Vagina (tissue), 2 donors: Measurements from ENCODE around the gene GRM4.

Experiments
- CTCF ChIP-seq, 3 experiments: fragments of 450-650 bp in 2 of 3; fragments of 200-600 bp in 1 of 3; sonication (generic) in 1 of 3; IDR thresholded peaks; one replicate each; pipeline ENCODE4 v1.5.1; 2017 to 2019; ENCODE audit warnings: antibody characterized with exemption in 3 of 3, mild to moderate bottlenecking in 2 of 3, moderate library complexity in 2 of 3
- POLR2A ChIP-seq, 2 donors: fragments of 450-650 bp; IDR thresholded peaks; one replicate each; pipeline ENCODE4 v1.6.1; 2017; ENCODE audit warnings: antibody characterized with exemption in 2 of 2, mild to moderate bottlenecking in 2 of 2, moderate library complexity in 2 of 2

DNA sequence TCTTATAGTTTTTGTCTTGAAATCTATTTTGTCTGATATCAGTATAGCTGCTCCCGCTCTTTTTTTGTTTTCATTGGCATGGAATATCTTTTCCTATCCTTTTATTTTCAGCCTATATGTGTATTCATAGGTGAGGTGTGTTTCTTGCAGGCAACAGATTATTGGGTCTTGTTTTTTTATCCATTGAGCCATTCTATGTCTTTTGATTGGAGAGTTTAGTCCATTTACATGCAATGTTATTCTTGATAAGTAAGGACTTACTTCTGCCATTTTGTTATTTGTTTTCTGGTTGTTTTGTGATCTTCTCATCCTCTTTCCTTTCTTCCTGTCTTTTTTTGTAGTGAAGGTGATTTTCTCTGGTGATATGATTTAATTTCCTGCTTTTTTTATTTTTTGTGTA is 24.0 kb upstream of the GRM4 start:
- TF ChIP-seq POLR2A (IDR thresholded peaks at IDR 0.05) = no peak
- no peak for TF ChIP-seq CTCF (IDR thresholded peaks at IDR 0.05)
